CD4-positive, alpha-beta T cell treated with Interferon alpha-2 for 1 hour (primary cell): ENCODE results near the gene ACRBP.

Source experiments
- DNase-seq, 2 donors: peaks; one replicate each; pipeline ENCODE4 v3.0.0-alpha.2; 2020 to 2022

The ACRBP gene

GRCh38 chr12:6646276-6647082 lies 753 bp downstream of the ACRBP start:
- no peak for DNase-seq

GRCh38 chr12:6644903-6645302 lies 2.3 kb downstream of the ACRBP start:
- DNase-seq: no peak

GRCh38 chr12:6644257-6644596 lies 3.0 kb downstream of the ACRBP start:
- DNase-seq: peak in 1 of 2 donors; percentile 25

- DNase-seq: no peak
Measured at GRCh38 chr12:6643569-6644256, 3.5 kb downstream of the ACRBP start.

GRCh38 chr12:6641131-6641530 lies 6.1 kb downstream of the ACRBP start:
- DNase-seq: no peak

- DNase-seq: no peak
Measured at GRCh38 chr12:6640497-6640896, 6.7 kb downstream of the ACRBP start.

GRCh38 chr12:6639151-6639801 lies 8.0 kb downstream of the ACRBP start:
- DNase-seq: no peak

- no peak for DNase-seq
Measured at GRCh38 chr12:6638305-6638704, 8.9 kb downstream of the ACRBP start.

- peak; percentile 38 to 49 for DNase-seq
Measured at GRCh38 chr12:6635856-6636531, 11.2 kb downstream of the ACRBP start, which contains the start of gene LPAR5. TSS of gene LPAR5 (minus strand) at chr12:6635959. CDS start at chr12:6621248, 14,711 bp downstream.

GRCh38 chr12:6635375-6635855 lies 11.8 kb downstream of the ACRBP start:
- DNase-seq: peak; percentile 32 to 54

- DNase-seq: peak; percentile 50 to 70
Measured at GRCh38 chr12:6632026-6632983, 14.9 kb downstream of the ACRBP start.

GRCh38 chr12:6631549-6631961 lies 15.7 kb downstream of the ACRBP start:
- peak in 1 of 2 donors; percentile 36 for DNase-seq

- DNase-seq: no peak
Measured at GRCh38 chr12:6630736-6631135, 16.5 kb downstream of the ACRBP start.

GRCh38 chr12:6627616-6628015 lies 19.6 kb downstream of the ACRBP start:
- peak in 1 of 2 donors; percentile 65 for DNase-seq

- DNase-seq: no peak
Measured at GRCh38 chr12:6626654-6627283, 20.5 kb downstream of the ACRBP start.

GRCh38 chr12:6620885-6621274 lies 26.4 kb downstream of the ACRBP start:
- no peak for DNase-seq

GRCh38 chr12:6620137-6620884 lies 26.9 kb downstream of the ACRBP start:
- DNase-seq: peak; percentile 61 to 64

GRCh38 chr12:6618483-6619225 lies 28.6 kb downstream of the ACRBP start:
- DNase-seq: no peak

GRCh38 chr12:6615802-6616201 lies 31.4 kb downstream of the ACRBP start:
- no peak for DNase-seq
